ENCODE results near the gene PNPLA3.

PNPLA3 gene

GRCh38 chr22:43995057-43995685 lies 71.6 kb downstream of the PNPLA3 start:
- no peak for FAIRE-seq

DNA sequence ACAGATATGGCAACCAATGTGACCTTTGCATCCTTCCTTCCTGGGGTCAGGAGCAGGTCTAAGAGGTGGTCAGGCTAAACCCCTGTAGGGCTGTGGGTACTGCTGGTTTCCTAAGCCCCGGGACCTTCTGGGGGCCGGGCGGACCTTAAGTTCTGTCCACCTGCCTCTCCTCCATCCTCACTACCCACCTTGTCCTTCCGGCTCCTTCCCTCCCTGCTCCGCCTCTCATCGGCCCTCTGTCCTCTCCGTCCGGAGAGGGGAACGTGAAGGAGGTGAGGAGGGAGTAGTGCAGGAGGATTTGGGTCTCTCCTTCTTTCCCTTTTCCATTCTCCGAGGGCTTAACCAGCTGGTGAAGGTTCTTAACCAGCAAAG lies 72.2 kb downstream of the PNPLA3 start:
- FAIRE-seq = no peak

DNA sequence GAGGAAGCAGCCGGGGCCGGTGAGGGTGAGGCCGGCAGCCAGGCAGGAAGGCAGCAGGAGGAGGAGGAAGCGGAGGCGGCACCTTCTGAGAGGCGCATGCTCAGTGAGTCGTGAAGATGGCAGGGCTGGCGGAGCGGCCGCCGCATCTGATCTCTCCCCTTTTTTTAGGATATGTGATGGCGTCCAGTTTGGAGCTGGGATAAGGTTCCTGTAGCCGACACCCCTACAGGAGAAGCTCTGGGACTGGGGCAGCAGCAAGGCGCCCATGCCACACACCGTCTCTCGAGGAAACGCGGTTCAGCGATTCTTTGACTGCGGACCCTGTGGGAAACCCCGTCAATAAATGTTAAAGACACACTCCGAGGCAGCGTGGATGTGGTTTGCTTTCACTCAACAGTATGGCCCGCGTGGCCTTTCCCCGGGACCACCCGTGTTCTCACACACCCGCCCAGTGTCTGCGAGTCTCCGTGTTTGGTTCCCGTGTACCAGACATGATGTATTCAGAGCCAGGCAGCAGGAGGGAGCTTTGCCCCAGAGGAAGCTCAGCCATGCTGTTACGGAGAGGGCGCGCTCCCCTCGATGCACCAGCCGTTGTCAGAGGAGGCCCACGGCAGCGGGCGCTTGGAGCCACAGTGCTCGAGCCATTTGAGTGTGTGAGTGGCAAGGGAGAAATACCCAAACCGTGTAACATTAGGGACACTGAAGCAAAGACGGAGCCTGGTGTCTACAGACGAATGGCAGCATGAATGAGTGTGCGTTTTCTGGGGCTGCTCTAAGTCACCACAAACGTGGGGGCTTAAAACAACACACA lies 72.8 kb downstream of the PNPLA3 start:
- no peak for FAIRE-seq

DNA sequence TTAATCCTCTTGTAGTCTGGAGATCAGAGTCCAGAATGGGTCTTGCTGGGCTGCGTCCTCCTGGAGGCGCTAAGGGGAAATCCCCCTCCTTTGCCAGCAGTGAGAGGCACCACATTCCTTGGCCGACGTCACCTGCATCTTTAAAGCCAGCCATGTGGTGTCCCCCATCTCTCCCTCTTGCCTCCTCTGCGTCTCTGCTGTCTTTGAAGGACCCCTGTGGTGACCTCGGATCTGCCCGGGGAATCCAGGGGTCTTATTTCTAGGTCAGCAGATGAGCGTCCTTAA lies 73.3 kb downstream of the PNPLA3 start:
- no peak for FAIRE-seq

Data from colon (tissue), 2 donors.